Small intestine (tissue), 7 donors: ENCODE data around the gene KRTAP10-3. TPM values are rescaled to one million over a fixed set of nuclear protein-coding genes. Genes with fewer than 3 reads are reported as not detected.

Source experiments
- DNase-seq, 2 donors: peaks; one replicate each; pipeline versions ENCODE4 v3.0.0 to v3.0.0-alpha.2; 2013
- FAIRE-seq: peaks from 2 replicates; lab custom pipeline; 2012; peaks lifted over from hg19 to GRCh38; lab: Jason Lieb, UNC
- H3K27ac ChIP-seq, 3 donors: one replicate each; pipeline ENCODE4 v1.5.1; 2013; ENCODE audit warnings: low read length in 2 of 3, mild to moderate bottlenecking in 2 of 3, control low read depth in 1 of 3, inconsistent platforms in 1 of 3, low read depth in 1 of 3, moderate library complexity in 1 of 3
- H3K27me3 ChIP-seq, 3 donors: one replicate each; pipeline ENCODE4 v1.6.1; 2013; ENCODE audit warnings: low read length in 3 of 3, inconsistent platforms in 1 of 3; ENCODE audit not compliant: control insufficient read depth in 3 of 3, insufficient read depth in 3 of 3
- H3K36me3 ChIP-seq, 3 donors: one replicate each; pipeline ENCODE4 v1.6.1; 2013; ENCODE audit warnings: low read length in 3 of 3, inconsistent platforms in 1 of 3, low read depth in 1 of 3, mild to moderate bottlenecking in 1 of 3, moderate library complexity in 1 of 3; ENCODE audit not compliant: control insufficient read depth in 3 of 3, insufficient read depth in 2 of 3
- H3K4me1 ChIP-seq, 3 donors: one replicate each; pipeline ENCODE4 v1.6.1; 2013; ENCODE audit warnings: low read length in 2 of 3, inconsistent platforms in 1 of 3, low read depth in 1 of 3, mild to moderate bottlenecking in 1 of 3, moderate library complexity in 1 of 3; ENCODE audit not compliant: control insufficient read depth in 3 of 3, insufficient read depth in 2 of 3
- H3K4me3 ChIP-seq, 3 donors: one replicate each; pipeline ENCODE4 v1.5.1; 2013; ENCODE audit warnings: low read length in 3 of 3, control low read depth in 1 of 3, inconsistent platforms in 1 of 3, low read depth in 1 of 3, mild to moderate bottlenecking in 1 of 3, moderate library complexity in 1 of 3
- H3K9me3 ChIP-seq, 2 donors: one replicate each; pipeline ENCODE4 v1.6.1; 2013; ENCODE audit warnings: low read depth in 1 of 2, low read length in 1 of 2; ENCODE audit not compliant: control insufficient read depth in 2 of 2, insufficient read depth in 1 of 2
- WGBS, 3 donors: extraction: QIAGEN DNeasy Blood & Tissue Kit; methylation state at CpG; one replicate each; pipeline ENCODE4 v1.1.7; 2013; 5-methylcytosine and 5-hydroxymethylcytosine counted together
- polyA plus RNA-seq, 4 donors: library from polyadenylated mRNA; stranded (reverse) in 3 of 4; unstranded in 1 of 4; fragments of 200-250 nt in 3 of 4; fragments of 120-200 nt in 1 of 4; gene quantifications; one replicate each; pipeline versions ENCODE4 v1.2.1 to v1.2.3, GENCODE V29; 2013
- donor health status: healthy with polysubstance abuse.
- donor health status: control.
- donor health status: control.
- donor health status: Bipolar disorder and iron deficiency.
- donor health status: healthy.

KRTAP10-3 gene
- polyA plus RNA-seq, 4 donors, result not detected

DNA sequence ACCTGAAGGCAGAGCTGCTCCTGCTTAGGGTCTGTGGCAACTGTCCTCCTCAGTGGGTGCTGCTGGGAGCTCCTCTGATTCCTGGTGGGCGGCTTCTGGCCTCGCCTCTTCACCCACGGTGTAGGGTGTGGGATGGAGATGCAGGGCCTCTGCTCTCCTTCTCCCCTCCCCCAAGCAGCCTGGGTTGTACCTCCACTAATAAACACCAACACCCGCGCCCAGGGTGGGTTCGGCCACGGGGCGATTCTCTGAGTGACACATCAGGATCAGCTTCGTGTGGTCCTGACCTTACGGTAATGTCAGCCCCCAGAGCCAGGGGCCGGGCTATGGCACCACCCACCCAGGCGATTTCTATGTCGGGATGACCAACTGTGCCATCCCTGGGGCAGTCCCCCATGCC, 42.3 kb downstream of the KRTAP10-3 start:
- H3K4me1 ChIP-seq, result no peaks in the 10 kb centered on the region
- no peaks in the 10 kb centered on the region for H3K36me3 ChIP-seq
- FAIRE-seq, result no peak
- no peak for DNase-seq
- H3K9me3 ChIP-seq, result no peaks in the 10 kb centered on the region
- H3K27me3 ChIP-seq, result no peaks in the 10 kb centered on the region
- no peak overlapping the region for H3K4me3 ChIP-seq
- no peak overlapping the region for H3K27ac ChIP-seq
- WGBS, 3 donors, result 67 to 86% (median 74%) methylated on average over 13 of the region's 13 CpGs

DNA sequence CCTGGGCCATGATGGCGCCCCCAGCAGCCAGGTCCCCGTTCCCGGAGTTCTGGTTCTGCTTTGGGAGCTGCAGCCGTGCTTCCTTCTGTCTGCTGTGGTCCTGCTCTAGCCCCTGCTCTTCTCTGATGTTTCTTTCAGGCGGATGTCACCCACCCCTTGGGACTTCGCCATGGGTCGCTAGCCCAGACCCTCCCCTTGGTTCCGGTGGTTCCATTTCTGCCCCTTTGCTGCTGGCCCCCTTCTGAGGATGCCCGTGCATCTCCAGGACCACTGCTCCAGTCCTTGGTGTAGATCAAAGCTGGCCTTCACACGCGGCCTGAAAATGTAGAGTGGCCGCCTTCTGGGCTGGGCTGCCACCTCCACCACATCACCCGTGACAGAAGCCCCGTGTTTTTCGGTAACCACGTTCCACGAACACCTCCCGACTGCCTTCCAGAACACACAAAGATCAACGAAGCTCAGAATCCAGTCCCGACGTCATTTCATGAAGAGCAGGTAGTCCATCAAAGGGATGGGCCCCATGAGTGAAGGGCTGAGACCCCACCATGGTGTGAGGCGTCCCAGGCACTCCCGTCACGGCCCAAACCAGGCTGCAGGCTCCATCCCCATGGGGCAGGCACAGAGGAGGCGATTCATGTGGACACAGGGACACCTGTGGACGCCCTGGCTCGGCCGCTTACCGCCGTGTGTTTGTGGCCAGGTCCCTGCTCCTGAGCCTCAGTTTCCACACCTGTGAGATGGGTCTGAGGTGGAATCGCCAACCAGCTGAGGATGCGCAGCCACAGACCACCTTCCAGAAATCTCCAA, 43.0 kb downstream of the KRTAP10-3 start:
- H3K27me3 ChIP-seq, result no peaks in the 10 kb centered on the region
- no peaks in the 10 kb centered on the region for H3K36me3 ChIP-seq
- 85 to 90% (median 86%) methylated on average over 32 of the region's 32 CpGs for WGBS, 3 donors
- no peaks in the 10 kb centered on the region for H3K4me1 ChIP-seq
- H3K9me3 ChIP-seq, result no peaks in the 10 kb centered on the region
- DNase-seq, result no peak
- no peak for FAIRE-seq
- no peak overlapping the region for H3K27ac ChIP-seq
- no peak overlapping the region for H3K4me3 ChIP-seq

DNA sequence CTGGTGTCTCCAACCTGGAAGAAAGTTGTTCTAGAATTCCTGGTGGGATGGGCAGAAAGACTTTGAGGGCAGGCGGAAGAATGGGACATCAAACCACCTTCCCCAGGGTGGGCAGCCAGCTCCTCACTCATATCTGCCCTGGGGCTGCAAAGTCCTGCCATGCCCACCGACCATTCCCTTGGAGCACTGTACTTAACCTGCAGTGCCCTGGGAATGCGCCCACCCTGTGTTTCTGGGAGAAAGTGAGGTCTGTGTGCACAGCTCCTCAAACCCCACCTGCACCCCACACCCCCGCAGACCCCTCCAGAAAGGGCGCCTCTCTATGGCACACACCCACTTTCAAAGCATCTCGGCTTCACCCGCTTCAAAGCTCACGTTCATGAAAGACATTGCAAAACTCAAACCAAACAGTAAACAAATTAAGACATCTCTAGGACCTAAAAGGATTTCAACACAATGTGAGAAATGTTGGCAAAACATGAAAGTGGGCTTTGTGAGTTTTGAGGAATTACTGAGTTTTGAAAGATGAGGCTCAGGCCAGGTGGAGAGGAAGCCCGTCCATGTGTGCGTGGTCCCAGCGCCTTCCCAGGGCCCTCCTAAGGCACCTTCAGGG, 43.7 kb downstream of the KRTAP10-3 start:
- no peaks in the 10 kb centered on the region for H3K36me3 ChIP-seq
- no peak for DNase-seq
- H3K4me1 ChIP-seq, result no peaks in the 10 kb centered on the region
- no peaks in the 10 kb centered on the region for H3K9me3 ChIP-seq
- no peak overlapping the region for H3K4me3 ChIP-seq
- H3K27ac ChIP-seq, result no peak overlapping the region
- no peak for FAIRE-seq
- WGBS, 3 donors, result 80 to 88% (median 81%) methylated on average over 11 of the region's 11 CpGs
- H3K27me3 ChIP-seq, result no peaks in the 10 kb centered on the region

DNA sequence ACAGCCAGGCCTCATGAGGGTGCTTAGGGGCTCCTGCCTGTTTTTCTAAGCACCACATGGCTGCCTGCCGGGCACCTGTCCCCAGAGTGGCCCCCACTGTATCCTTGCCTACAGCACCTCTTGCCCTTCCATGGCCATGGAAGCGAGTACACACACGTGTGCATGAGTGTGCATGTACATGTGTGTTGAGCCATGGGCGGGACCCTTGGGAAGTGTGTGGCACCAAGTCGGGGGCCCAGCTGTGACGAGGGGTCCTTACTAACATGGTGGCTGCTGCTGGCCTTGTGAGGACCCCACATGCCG, 44.4 kb downstream of the KRTAP10-3 start:
- H3K27ac ChIP-seq, result no peak overlapping the region
- H3K4me3 ChIP-seq, result no peak overlapping the region
- H3K27me3 ChIP-seq, result no peaks in the 10 kb centered on the region
- 91 to 92% (median 91%) methylated on average over 7 of the region's 7 CpGs for WGBS, 3 donors
- no peak for DNase-seq
- FAIRE-seq, result no peak
- H3K36me3 ChIP-seq, result no peaks in the 10 kb centered on the region
- H3K4me1 ChIP-seq, result no peaks in the 10 kb centered on the region
- no peaks in the 10 kb centered on the region for H3K9me3 ChIP-seq

DNA sequence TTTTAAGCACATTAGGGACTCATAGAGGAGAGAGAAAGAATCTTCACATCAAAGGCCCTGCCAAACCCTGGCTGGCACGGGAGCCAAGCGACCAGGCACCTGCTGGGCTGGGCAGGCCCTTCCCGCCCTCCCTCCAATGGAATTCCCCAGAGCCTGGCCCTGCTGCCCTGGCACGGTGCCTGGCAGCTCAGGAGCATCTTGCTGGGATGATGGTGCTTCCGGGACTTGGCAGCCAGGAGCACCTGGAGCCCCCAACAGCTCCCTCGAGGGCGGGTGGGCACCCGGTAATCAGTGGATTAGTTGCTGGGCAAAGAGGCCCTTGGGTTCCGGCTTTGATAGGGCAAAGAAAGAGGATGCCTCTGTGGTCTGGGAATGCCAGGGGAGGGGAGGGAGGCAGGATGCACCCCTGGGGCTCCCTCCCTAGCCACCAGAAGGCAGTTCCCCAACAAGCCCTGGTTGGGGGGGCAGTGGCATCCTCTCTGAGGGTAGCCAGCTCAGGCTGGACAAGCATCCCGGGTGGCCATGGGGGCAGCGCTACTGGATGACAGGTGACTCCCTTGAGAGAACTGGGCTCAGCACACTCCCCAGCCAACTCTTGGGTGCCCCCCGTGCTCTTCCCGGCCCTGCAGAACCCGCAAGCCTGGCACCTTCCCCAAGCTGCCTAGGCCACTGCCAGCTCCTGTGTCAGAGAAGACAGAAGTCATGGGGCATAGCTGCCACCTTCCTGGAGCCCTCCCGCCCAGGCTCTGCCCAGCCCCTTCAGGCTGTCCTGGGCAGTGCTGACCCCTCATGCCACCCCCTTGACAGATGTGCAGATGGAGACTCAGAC, 45.0 kb downstream of the KRTAP10-3 start:
- 41 to 74% (median 49%) methylated on average over 14 to 15 of the region's 15 CpGs for WGBS, 3 donors
- Histone ChIP-seq H3K9me3 (no peaks in the 10 kb centered on the region), H3K4me1 (no peaks in the 10 kb centered on the region), H3K27ac (no peak overlapping the region), H3K4me3 (no peak overlapping the region), H3K36me3 (no peaks in the 10 kb centered on the region), H3K27me3 (no peaks in the 10 kb centered on the region)
- peak in 1 of 2 donors; percentile 32 for DNase-seq
- FAIRE-seq, result no peak

DNA sequence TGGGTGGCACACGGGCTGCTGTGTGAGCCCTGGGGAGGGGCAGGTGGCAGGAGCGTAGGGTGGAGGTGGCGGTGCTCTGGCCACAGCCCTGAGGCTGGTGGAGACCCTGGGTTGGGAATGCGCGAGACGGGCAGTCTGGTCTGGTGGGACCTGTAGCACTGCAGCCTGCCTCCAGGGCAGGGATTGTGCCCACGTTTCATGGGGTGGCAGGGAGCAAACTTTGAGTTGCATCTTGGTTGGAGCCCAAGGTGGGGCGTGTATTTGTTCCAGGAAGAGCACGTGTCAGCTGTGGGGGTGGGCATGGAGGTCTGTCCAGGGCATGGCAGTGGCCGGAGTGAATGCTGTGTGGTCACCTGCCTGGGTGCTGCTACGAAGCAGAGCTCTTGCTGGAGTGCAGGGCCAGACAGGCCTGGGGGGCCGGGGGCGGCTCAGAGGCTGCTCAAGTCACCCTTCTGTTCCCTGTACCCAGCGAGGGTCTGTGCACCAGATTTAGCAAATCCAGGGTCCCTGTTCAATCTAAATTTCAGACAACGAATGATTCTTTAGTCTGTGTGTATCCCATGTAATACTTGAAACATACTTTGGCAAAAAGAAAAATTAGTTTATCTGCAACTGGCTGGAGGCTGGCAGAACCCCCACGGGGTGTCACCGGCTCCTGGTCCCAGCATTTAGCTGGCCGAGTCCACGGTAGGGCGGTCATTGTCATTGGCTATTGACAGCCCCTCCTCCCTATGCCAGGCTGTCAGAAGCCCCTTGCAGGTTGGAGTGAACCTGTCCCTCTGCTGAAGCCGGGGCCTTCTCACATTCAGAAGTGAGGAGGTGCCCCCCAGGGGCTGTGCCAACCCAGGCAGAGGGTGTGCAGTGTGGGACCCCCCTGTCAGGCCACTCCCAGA, 45.9 kb downstream of the KRTAP10-3 start:
- Histone ChIP-seq H3K36me3 (no peaks in the 10 kb centered on the region), H3K9me3 (no peaks in the 10 kb centered on the region), H3K27ac (no peak overlapping the region), H3K4me3 (no peak overlapping the region), H3K27me3 (no peaks in the 10 kb centered on the region), H3K4me1 (no peaks in the 10 kb centered on the region)
- DNase-seq, result no peak
- no peak for FAIRE-seq
- WGBS, 3 donors, result 58 to 77% (median 73%) methylated on average over 21 of the region's 21 CpGs

DNA sequence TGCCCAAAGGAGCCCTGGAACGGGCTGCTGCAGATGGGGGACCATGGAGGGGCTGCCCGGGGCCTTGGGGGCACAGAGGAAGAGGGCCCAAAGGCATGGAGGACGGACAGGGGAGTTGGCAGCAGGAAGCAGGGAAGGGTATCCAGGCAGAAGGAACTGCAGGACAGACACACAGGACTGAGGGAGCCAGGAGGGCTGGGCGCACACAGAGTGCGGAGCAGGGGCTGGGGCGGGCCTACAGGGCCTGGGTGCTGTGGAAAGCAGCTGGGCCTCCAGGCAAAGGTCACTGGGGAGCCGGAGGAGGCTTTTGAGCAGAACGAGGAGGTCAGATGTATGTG, 46.7 kb downstream of the KRTAP10-3 start:
- WGBS, 3 donors, result 51 to 80% (median 66%) methylated on average over 7 to 8 of the region's 8 CpGs
- H3K4me3 ChIP-seq, result no peak overlapping the region
- H3K36me3 ChIP-seq, result no peaks in the 10 kb centered on the region
- H3K4me1 ChIP-seq, result no peaks in the 10 kb centered on the region
- DNase-seq (no peak), FAIRE-seq (no peak)
- no peaks in the 10 kb centered on the region for H3K27me3 ChIP-seq
- no peaks in the 10 kb centered on the region for H3K9me3 ChIP-seq
- no peak overlapping the region for H3K27ac ChIP-seq
